NCI-H446 (cell line): ENCODE results near the gene DNAI2.

ENCODE experiments used
- DNase-seq, 2 experiments: peaks; one replicate each; lab custom pipeline; 2025; lab: John Stamatoyannopoulos, UW

The DNAI2 gene

GRCh38 chr17:74339537-74340195, 65.6 kb downstream of the DNAI2 start:
- no peak for DNase-seq

GRCh38 chr17:74340470-74341023, 66.5 kb downstream of the DNAI2 start:
- no peak for DNase-seq

DNA sequence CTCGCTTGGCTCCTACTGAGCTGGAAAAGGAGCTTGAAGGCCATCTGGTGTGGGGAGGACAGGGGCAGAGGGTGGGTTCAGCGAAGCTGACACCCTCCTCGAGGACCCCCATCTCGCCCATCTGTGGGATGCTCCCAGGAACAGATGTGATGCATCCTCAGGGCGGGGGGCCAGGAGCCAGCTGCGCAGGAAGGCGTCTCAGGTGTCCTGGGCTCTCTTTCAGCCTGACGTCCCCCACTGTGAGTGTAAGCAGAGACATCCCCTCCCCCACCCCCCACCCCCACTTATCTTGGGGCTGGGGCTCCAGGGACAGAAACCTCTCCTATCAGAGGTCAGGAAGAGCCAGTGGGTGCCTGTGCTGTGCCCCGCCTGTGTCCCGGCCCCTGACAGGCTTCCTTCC, 68.2 kb downstream of the DNAI2 start:
- DNase-seq = no peak

- DNase-seq = no peak
Observed at GRCh38 chr17:74343121-74343520, 69.1 kb downstream of the DNAI2 start.

DNA sequence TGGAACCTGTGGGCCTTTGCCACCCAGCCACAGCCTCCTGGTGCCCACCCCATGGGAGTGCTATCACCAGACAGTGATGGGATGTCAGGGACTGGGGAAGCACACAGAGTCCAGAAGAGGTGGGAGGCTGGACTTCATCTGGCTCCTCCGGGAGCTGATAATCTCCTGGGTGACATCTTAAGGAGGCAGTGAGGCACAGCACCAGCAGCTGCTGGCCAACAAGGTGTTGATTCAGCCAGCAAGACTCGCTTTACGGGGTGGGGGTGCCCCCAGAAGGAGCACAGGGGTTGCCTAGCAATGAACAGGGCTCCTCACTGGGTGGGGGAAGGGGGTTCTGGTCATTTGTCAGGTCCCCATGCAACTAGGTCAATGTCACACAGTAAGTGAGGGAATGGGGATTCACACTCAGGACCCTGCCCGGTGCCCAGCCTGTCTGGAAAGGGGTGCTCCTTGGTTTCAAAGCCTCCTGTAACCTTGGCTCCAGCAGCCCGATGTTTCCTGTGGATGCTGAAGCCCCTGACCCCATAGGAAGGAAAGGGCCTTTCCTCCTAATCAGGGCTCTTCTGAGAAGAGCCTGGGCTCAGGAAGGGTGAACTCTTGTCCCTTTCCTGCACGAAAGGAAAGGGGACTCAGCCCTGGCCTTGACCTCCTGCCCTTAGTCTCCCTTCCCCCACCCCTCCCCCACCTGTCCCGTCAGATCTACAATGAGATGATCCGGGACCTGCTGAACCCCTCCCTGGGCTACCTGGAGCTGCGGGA, 69.7 kb downstream of the DNAI2 start:
- DNase-seq = no peak

- no peak for DNase-seq
Observed at GRCh38 chr17:74344658-74345057, 70.6 kb downstream of the DNAI2 start.

GRCh38 chr17:74345433-74346241, 71.6 kb downstream of the DNAI2 start:
- DNase-seq = no peak

- no peak for DNase-seq
Observed at GRCh38 chr17:74347646-74348045, 73.6 kb downstream of the DNAI2 start.

DNA sequence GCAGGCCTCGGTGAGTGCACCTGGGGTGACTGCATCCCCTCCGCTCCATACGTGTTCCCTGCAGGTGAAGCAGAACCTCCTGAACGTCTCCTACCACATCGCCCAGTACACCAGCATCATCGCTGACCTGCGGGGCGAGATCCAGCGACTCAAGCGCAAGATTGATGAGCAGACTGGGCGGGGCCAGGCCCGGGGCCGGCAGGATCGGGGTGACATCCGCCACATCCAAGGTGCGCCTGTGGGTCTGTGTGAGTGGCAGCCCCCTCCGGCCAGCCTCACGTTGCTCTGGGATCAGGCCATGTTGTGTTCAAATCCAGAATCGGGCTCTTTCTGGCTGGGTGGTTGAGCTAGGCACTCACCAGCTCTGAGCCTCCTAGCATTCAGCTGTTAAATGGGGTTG, 75.1 kb downstream of the DNAI2 start:
- no peak for DNase-seq

DNA sequence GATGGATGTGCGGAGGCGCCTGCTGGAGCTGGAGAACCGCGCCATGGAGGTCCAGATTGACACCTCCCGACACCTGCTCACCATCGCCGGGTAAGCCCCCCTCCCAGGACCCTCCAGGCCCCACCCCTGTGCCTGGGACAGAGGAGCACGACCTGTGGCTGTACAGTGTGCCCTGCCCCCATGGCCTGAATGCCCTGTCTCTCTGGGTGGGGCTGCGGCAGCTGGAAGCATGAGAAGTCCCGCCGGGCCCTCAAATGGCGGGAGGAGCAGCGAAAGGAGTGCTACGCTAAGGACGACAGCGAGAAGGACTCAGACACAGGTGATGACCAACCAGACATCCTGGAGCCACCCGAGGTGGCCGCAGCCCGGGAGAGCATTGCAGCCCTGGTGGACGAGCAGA, 76.5 kb downstream of the DNAI2 start:
- DNase-seq = no peak

DNA sequence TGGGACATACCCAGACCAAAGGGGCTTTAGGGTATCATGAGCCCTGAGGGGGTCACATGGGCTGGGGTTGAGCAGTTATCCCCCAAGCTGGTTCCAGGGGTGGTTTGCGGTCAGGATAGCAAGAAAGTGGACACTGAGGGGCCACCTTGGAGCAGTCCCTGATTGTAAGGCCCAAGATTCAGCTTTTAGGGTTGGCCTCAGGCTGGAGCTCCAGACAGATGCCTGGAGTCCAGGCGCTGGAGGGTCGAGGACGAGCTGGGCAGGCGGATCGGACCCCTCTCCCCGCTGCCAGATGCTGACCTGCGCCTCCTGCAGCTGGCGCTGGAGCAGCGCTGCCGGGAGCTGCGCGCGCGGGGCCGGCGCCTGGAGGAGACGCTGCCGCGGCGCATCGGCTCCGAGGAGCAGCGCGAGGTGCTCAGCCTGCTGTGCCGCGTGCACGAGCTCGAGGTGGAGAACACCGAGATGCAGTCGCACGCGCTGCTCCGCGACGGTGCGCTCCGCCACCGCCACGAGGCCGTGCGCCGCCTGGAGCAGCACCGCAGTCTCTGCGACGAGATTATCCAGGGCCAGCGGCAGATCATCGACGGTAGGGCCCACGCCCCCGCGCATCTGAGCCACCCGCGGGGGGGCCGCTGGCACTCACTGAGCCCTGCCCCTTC, 77.6 kb downstream of the DNAI2 start:
- DNase-seq = no peak

DNA sequence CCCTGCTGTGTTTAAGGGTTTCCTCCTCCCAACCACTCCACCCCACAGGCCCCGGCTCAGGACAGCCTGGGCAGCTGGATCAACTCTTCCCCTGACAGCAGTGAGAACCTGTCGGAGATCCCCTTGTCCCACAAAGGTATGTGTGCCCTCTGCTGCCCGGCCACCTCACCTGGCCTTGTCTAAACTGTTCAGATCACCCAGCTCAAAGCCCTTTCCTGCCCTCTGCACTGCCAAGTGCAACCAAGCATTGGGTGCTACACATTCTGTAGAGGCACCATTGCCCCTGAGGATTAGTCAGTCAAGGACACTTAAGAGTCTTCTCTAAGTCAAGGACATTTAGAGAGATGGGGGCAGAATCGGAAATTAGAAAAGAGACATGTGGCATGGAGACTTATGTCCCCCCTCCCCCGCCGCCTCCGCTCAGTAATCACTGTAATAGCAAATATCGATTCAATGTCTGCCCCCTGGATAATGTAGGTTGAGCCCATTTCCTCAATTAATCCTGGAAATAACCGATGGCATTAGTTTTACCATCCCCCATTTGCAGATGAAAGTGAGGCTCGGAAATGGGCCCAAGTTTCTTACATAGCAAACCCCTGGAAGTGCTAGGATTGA, 79.5 kb downstream of the DNAI2 start:
- DNase-seq = no peak

DNA sequence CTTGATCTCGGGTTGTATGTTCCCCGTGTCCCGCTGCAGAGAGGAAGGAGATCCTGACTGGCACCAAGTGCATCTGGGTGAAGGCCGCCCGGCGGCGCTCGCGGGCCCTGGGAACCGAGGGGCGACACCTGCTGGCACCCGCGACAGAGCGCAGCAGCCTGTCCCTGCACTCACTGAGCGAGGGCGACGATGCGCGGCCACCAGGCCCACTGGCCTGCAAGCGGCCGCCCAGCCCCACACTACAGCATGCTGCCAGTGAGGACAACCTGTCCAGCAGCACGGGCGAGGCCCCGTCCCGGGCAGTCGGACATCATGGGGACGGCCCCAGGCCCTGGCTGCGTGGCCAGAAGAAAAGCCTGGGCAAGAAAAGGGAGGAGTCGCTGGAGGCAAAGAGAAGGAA, 80.1 kb downstream of the DNAI2 start:
- no peak for DNase-seq

GRCh38 chr17:74354561-74354960, 80.5 kb downstream of the DNAI2 start:
- DNase-seq = no peak

DNA sequence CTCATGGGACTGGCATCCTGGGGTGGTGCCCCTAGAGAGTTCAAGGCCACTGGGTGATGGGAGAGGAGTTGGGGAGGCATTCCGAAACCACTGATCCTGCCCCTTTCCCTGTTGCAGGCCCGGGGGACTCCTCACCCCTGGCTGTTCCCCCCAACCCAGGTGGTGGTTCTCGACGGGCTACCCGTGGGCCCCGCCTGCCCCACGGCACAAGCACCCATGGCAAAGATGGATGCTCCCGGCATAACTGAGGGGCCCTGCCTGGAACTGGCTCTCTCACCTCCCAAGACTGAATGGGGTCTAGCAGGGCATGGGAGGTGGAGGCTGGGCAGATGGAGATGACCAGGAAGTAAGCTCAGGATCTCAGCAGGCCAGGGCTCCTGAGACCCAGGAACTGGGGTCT, 81.0 kb downstream of the DNAI2 start:
- DNase-seq = no peak

GRCh38 chr17:74356646-74357465, 82.8 kb downstream of the DNAI2 start:
- no peak for DNase-seq

- DNase-seq = no peak
Observed at GRCh38 chr17:74357466-74357809, 83.4 kb downstream of the DNAI2 start.

- DNase-seq = no peak
Observed at GRCh38 chr17:74358697-74359096, 84.7 kb downstream of the DNAI2 start.

DNA sequence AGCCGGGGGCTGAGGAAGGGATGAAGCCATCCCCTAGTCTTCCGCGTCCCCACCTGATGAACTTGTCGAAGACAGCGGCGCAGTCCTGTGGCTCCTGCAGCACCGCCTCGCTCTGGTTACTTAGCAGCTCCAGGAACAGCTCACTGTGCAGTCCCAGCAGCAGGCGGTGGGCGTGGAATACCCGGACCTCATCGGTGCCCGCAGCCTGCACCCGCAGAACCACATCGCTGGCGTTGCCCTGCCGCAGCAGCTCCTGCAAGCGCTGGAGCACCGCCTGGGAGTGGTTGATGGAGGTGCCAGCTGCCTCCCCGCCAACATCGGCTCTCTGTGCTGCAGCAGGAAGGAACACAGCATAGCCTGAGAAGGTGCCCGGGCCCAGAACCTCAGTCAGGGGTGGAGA, 85.9 kb downstream of the DNAI2 start:
- DNase-seq = no peak

GRCh38 chr17:74360899-74361229, 86.8 kb downstream of the DNAI2 start:
- DNase-seq = no peak
